Upper lobe of left lung (tissue), 4 donors: Measurements from ENCODE around the gene ZKSCAN1.

Experiments
- CTCF ChIP-seq, 6 experiments: fragments of 450-650 bp in 4 of 6; fragments of 200-600 bp in 2 of 6; sonication (generic) in 2 of 6; IDR thresholded peaks; one replicate each; pipeline ENCODE4 v1.5.1; 2016 to 2019; ENCODE audit warnings: antibody characterized with exemption in 6 of 6
- POLR2A ChIP-seq, 4 donors: fragments of 450-650 bp; IDR thresholded peaks; one replicate each; pipeline ENCODE4 v1.5.1; 2016 to 2017; ENCODE audit warnings: antibody characterized with exemption in 4 of 4, mild to moderate bottlenecking in 2 of 4
- POLR2AphosphoS5 ChIP-seq, 2 donors: sonication (generic); formaldehyde crosslinking; IDR thresholded peaks; one replicate each; pipeline ENCODE4 v1.5.1; 2017; ENCODE audit warnings: antibody characterized with exemption in 2 of 2

GRCh38 chr7:100075418-100075817, 60.0 kb downstream of the ZKSCAN1 start:
- TF ChIP-seq POLR2AphosphoS5 (IDR thresholded peaks at IDR 0.05): no peak
- no peak for TF ChIP-seq POLR2A (IDR thresholded peaks at IDR 0.05)
- TF ChIP-seq CTCF (IDR thresholded peaks at IDR 0.05): no peak
